Muscle of arm (tissue), 12 donors: ENCODE measurements around the gene CATSPERD. TPM values are rescaled to one million over a fixed set of nuclear protein-coding genes. Genes with fewer than 3 reads are reported as not detected.

Experiments
- DNase-seq: peaks from one replicate; pipeline ENCODE4 v3.0.0-alpha.2; 2013
- polyA plus RNA-seq, 12 donors: library from polyadenylated mRNA; unstranded; fragments of 120-200 nt; gene quantifications; one replicate each; pipeline ENCODE4 v1.2.1, GENCODE V29; 2013; ENCODE audit not compliant: insufficient read length in 12 of 12

Gene CATSPERD
- polyA plus RNA-seq, 12 donors, result 0.20 TPM; not detected in 11

DNA sequence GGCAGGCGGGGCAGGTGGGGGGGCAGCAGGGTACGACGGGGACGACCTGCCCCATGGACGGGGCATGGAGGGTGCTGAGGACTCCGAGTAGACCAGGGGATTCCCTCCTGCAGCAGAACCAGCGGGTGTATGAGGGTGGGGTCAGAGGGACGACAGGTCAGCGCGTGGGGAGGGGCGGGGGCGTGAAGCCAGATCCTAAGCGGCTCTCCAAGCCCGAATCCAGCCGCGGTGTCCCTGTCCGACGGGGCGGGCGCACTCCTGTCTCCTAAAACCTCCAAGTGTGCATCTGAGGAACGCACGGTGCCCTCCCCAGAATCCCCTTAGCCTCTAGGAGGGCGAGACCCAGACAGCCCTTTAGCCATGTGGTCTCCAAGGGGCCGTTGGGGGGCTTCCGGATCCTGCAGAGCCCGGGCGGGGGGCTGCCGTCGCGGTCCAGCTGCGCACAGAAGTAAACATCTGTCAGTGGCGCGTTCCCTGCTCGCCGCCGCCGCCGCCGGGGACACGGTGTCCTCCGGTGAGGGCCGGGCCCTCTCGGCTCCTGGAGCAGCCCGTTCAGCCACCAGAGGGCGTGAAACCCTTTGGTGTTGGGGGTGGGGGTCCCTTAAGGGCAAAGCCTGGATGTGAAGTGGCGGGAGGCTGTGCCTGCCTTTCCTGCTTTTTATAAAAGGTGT, 85.2 kb downstream of the CATSPERD start:
- DNase-seq, result peak; percentile 36

DNA sequence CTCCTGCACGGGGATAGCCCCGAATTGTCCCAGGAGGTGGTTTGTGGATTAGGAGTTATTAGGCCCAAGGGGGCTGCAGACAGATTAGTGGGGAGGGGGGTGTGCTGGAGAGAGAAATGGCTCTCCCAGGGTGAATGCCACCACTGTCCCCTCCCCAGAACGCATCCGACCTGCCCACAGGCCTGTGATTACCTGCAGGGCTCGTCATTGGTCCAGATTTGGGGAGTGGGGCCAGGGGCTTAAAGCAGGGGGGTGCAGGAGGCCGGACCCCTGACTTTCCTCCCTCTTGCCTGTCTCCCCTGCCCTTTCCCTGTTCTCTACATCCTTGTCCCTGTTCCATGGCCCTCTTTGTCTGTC, 85.7 kb downstream of the CATSPERD start:
- no peak for DNase-seq

DNA sequence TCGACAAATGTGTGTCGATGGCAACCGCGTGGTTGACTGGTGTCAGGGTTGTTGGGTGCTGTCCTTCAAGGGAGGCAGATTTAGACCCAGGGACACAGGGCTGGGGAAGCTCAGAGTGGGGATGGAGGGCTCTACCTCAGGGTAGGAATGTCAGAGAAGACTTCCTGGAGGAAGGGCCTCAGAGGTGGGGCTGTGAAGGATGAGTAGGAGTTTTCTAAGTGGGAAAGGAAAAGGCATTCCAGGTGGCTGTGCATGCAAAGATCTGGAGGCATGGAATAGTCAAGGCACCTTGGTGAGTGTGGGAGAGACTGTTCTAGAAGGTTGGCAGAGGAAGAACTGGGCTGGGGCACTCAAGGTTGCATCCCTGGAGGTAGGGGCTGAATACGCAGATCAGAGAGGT, 86.5 kb downstream of the CATSPERD start:
- no peak for DNase-seq

DNA sequence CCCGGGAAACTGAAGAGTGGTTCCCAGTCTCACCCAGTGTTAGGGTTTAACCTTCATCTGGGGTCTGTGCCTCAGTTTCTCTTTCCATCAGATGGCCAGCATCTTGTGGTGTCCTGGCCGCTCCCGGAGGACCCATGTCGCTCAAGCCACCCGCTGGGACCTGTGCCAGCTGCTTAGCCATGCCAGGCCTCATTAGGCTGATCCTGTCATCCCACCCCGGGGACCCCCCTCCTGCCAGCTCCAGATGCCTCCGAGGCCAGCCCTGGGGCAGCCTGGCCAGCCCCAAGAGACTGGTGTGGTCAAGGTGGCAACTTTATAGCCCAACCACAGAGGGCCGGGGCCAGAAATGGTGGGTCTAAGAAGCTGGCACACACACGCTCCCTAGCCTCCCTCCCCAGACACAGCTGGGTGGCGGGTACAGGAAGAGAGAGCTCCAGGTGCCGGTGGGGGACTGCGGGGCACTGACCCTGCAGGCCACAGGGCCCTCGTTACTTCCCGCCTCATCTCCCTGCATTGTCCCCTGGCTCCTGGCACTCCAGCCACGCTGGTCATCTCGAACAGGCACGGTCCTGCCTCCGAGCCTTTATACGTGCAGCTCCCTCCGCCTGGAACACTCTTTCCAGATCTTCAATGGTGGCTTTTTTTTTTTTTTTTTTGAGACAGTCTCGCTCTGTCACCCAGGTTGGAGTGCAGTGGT, 87.8 kb downstream of the CATSPERD start:
- no peak for DNase-seq

DNA sequence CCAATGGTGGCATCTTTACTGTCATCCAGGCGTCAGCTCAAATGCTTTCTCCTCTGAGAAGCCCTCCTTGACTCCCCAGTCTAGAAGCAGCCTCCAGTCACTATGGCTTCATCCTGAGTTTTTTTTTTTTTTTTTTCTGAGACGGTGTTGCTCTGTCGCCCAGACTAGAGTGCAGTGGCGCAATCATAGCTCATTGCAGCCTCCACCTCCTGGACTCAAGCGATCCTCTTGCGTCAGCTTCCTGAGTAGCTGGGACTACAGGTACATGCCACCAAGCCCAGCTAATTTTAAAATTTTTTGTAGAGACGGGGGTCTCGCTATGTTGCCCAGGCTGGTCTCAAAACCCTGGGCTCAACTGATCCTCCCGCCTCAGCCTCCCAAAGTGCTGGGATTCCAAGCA, 88.6 kb downstream of the CATSPERD start:
- DNase-seq, result no peak

DNA sequence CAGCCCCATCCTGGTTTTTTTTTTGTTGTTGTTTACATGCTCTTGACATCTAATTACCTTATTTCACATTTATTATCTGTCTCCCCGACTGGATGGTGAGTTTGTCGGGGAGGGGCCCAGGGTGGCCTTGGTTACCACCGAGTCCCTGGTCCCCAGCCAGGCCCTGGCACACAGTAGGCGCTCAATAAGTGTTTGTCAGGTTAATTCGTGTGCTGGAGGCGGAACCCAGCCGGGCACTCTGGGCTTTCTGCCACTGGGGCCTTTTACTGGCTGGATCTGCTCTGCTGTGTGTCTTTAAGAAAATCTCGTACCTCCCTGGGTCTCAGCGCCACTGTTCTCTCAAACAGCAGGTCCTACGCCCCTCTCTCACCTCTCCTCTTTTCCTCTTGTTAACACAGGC, 89.0 kb downstream of the CATSPERD start:
- no peak for DNase-seq

DNA sequence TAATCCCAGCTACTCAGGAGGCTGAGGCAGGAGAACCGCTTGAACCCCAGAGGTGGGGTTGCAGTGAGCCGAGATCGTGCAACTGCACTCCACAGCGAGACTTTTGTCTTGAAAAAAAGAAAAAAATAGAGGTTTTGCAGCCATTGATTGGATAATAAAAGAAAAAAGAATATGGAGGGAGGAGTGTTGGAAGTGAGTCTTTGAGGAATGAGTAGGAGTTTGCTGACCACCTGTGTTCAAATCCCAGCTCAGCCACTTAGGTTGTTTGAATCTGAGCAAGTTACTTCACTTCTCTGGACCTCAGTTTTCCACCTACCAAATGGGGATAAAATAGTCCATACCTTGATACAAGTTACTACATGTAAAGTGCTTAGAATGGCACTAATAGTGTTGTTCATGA, 90.7 kb downstream of the CATSPERD start:
- DNase-seq, result no peak

DNA sequence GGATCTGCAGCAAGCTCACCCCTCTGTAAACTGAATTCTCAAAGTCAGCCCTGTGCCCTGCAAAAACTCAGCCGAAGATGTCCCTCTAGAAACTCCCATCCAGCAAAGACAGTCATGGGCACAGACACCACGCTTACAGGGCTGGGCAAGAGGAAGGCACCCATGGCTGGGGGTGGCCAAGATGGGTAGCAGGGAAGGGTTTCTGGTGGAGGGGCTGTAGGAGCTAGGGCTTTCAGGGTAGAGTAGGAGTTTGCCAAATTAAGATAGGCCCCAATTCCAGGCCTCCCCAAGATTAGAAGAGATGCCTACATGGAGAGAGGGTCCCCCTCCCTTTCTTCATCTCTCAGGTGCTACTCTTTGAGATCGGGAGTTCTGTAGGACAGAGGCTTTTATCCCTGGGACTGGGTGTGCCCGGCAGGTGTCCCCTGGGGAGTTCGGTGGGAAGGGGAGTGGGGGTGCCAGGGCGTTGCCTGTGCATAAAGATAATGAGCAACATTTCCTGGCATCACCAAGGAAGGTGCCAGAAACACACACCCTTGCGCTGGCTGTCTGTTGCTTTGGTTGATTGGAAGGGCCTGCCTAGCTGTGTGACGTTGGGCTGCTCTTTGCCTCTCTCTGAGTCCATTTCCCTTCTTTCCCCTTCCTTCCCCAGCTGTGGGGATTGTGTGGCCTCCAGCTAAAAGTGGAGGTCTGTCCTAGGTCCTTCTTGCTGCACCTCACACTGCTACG, 93.8 kb downstream of the CATSPERD start:
- DNase-seq, result no peak

DNA sequence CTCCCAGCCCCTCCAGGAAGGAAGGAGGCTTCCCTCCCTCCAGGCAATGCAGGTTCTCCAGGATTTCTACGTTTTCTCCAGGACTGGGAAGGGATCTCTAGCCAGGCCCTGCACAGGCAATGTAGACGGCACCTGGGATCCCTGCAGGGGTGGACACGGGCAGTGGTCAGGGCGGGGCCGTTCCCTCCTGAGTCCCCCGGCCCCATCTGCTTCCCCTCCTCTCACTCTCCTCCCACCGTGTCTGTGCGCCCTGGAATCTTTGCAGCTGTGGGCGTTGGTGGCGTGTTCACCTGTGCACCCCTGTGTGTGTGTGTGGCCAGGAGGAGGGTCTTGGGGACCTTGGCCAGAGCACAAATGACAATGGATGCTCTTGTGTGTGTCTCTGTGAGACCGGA, 94.4 kb downstream of the CATSPERD start:
- DNase-seq, result no peak

DNA sequence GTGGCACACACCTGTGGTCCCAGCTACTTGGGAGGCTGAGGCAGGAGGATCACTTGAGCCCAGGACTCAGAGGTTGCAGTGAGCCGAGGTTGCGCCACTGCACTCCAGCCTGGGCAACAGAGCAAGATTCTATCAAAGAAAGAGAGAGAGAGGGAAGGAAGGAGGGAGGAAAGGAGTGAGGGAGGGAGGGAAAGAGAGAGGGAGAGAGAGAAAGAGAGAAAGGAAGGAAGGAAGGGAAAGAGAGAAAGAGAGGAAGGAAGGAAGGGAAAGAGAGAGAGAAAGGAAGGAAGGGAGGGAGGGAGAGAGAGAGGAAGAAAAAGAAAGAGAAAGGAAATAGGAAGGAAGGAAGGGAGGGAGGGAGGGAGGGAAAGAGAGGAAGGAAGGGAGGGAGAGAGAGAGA, 96.8 kb downstream of the CATSPERD start:
- no peak for DNase-seq

DNA sequence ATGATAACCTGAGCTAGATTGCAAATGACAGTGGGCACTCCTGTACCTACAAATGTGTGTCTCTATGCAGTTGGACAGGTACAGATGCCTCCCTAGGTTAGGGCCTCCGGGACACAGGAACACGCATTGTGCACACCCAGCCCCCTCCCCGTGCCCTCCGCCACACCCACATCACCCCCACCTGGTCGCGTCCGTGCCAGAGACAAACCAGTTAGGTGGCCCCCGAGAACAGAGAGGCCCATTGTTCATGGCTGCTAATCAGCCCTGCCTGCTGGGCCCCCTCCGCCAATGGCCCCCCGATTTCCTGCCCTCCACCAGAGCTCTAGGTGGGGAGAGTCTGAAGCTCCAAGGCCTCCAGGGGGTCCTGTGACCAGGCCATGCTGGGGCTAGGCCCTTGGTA, 98.2 kb downstream of the CATSPERD start:
- no peak for DNase-seq

DNA sequence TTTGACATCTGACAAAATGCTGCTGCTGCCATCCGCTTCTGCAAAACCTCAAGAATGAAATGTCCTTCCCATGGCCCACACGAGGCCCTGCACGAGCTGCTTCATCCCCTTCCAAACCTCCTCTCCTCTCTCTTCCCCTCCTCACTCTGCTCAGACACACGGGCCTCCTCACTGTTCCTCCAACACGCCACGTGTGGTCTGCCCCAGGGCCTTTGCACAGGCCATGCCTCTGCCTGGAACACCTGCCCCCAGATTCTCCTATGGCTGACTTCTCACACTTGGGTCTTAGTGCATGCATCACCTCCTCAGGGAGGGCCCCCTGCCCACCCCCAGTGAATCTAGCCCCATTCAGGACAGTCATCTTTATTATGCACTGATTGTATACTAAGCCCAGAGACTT, 100.3 kb downstream of the CATSPERD start:
- DNase-seq, result no peak

DNA sequence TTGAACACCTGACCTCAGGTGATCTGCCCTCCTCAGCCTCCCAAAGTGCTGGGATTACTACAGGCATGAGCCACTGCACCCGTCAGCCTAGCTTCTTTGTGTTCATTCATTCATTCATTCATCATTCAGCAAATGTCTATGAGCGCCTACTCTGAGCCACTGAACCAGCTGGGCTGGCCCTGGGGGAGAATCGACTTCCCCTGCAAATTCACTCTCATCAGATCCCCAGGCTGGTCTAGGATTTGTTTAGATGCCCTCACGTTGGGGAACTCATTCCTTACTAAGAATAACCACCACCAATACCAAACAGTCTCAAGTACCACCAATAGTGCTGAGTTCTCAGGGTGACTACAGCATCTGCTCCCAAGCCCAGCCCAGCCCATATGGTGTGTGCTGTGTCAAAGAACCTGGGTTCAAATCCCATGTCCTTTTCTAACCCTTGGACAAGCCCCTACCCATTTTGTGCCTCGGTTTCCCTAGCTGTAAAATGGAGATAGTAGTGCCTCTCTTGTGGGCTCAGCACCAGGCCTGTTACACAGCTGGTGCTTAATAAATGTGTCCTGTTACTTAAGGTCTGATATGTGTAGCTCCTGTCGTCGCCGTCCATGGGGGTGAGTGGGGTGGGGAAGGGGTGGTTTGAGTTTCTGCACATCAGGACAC, 101.2 kb downstream of the CATSPERD start:
- no peak for DNase-seq

DNA sequence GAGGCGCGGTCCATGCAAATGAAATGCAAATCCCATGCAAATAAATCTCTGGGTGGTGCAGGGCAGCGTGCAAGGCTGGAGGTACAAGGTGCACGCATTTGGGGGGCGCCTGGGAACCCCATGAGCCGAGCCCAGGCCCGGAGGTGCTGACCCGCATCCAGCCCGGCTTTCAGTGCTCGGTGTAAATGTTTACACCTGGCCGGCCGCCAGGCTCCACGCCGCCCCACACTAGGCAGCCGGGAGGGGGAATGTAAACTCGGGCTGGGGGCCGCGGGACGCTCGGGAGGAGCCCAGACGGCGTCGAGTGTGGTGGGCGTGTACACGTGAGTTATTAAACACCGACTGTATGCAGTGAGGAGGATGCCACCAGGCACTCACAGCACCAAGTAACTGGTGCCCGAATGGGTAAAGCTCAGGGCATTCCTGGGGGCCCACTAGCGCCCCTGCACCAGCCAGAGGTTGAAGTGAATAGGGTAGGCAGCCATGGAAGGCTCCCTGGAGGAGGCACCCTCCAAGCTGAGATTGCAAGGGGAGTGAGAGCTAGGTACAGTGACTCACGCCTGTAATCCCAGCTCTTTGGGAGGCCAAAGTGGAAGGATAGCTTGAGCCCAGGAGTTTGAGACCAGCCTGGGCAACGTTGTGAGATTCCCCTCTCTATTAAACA, 101.9 kb downstream of the CATSPERD start:
- no peak for DNase-seq

DNA sequence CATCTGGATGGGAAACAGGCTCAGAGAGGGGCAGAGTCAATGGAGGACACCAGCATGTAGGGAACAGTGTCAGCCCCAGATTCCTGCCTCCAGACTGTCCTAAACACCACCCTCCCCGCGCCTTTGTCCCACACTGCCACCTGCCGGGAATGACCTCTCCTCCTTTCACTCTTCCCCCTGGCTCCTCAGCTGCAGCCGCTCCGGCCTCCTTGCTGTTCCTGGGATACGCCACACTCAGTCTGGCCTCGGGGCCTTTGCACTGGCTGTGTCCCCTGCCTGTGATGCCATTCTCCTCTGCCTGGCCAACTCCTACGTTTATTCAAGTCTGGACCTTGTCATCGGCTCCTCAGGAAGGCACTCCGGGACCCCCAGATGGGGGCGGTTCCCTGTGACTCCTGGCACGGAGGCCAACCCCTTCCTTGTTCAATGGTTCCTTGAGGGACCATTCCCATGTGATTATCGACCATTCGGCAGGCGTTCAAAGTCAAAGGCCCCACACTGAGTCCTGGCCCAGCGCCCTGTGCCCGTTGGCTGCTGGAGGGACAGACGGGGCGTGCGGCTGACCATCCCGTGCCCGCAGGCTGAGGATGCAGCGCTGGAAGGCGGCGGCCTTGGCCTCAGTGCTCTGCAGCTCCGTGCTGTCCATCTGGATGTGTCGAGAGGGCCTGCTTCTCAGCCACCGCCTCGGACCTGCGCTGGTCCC, 103.3 kb downstream of the CATSPERD start:
- no peak for DNase-seq

DNA sequence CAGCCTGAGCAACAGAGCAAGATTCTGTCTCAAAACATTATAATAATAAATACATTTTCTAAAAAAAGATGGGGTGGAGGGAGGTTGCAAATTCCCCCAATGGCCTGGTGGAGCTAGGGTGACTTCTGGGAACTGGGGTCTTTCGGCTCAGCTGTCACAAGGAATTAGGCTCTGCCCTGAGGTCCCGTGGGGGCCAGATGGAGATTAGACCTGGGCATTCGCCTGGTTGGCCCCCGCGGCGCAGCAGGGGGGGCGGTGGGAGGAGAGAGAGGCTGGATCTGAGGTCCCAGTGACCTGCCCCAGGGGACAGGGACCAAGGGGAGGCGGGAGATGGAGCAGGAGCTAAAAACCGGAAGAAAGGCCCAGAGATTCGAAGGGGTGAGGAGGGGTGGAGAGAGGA, 104.3 kb downstream of the CATSPERD start:
- no peak for DNase-seq

DNA sequence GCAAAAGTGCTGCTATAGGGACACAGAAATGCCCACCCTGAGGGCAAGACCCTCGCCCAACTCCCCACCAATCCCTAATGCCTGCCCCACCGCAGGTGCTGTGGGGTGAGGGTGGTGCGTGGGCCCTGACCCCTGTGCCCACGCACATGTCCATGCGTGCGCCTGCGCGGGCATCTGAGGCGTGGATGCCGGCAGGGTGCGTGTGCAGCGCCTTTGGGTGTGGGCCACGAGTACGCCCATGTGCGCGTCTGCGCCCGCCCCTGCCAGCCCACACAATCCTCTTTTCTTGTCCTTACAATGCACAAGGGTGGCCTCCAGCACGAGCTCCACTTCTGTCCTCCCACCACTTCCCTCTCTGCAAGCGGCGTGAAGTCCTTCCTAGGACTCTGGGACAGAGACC, 104.7 kb downstream of the CATSPERD start:
- DNase-seq, result no peak

DNA sequence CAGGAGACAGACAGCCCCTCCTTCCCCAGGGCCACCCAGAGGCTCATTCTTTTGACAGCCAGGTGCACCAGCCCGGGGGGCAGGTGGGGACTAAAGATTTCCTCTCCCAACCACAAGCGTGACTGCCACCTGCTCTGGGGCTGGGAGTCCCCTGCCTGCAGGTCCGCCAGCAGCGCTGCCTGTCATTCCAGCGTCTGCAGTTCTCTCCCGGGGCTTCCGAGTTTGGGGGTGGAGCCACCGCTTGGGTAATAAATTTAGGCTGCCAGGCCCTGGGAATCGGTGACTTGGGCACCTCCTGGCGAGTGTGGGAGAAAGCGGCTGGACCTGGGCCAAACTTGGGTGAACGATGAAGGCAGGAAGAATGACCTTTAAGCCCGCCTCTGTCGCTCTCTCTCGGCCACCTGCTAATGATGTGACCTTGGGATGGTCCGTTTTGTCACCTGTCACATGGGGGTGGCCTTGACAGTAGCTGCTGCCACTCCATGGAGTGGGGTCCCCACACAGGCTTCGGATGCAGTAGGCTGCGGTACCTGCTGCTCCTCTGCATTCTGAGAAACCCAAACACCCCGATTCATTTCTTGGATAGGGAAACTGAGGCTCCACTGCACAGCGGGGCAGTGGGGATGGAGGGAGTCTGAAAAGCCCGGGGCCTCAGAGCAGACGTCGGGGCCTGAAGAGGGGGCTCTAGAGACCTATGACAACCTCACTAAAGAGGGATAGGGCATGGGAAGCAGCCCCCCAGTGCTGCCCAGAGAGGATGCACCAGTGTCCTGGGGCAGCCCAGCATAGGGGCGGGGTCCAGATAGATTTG, 106.3 kb downstream of the CATSPERD start:
- DNase-seq, result no peak

DNA sequence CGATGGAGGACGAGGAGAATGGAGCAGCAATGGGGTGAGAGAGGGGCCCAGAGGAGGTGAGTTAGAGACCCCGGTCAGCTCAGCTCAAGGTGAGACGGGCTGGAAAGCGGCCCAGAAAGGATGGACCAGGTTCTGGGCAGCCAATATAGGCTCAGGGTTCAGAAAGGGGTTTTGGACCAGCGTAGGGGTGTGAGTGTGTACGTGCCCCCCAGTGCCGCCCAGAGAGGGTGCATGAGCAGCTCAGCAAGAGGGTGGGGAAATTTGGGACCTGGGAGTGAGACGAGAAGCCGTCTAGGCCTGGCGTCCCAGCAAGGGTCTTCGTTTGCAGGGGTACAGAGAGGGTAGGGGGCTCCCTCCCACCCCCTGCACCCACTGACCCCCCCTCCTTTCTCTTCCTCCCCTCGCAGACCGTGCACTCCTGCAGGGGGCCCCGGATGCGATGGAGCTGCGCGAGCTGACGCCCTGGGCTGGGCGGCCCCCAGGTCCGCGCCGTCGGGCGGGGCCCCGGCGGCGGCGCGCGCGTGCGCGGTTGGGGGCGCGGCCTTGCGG, 107.0 kb downstream of the CATSPERD start:
- DNase-seq, result no peak
